Activated naive CD8-positive, alpha-beta T cell (primary cell): ENCODE data around the gene FGF1.
"Not testable (repeated sequence)": the region's sequence is repeated elsewhere in the genome, so short reads cannot be mapped to it uniquely, and the experiment has no call there.

Experiments
- H3K27ac Mint-ChIP-seq: one replicate; pipeline ENCODE4 v1.8.0; 2021; ENCODE audit warnings: mixed read lengths
- H3K27me3 Mint-ChIP-seq: one replicate; pipeline ENCODE4 v1.8.0; 2021; ENCODE audit warnings: mixed read lengths
- H3K36me3 Mint-ChIP-seq: one replicate; pipeline ENCODE4 v1.8.0; 2021; ENCODE audit warnings: mixed read lengths
- H3K4me1 Mint-ChIP-seq: one replicate; pipeline ENCODE4 v1.8.0; 2021; ENCODE audit warnings: low read depth, mixed read lengths
- H3K4me3 Mint-ChIP-seq: one replicate; pipeline ENCODE4 v1.8.0; 2021; ENCODE audit warnings: mild to moderate bottlenecking, mixed read lengths
- H3K9me3 Mint-ChIP-seq: one replicate; pipeline ENCODE4 v1.8.0; 2021; ENCODE audit warnings: low read depth, mixed read lengths

Gene FGF1

DNA sequence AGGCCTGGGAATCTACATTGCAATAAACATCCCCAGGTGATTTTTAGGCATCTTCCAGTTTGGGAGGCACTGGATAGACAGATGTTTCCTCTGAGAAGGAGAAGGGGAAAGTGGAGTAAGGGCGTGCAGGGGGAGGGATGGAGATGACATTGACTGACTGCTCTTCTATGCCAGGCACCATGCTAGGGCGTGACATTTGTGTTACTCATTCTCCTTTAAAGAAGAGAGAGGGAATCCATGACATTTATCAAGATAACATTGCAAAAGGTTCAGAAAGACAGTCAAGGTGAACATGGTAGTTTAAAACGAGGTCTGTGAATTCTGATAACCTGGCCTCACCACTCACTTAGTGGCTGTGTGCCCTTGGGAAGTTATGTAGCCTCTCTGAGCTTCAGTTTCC, 35.8 kb downstream of the FGF1 start:
- no peaks in the 10 kb centered on the region for H3K4me1 Mint-ChIP-seq
- H3K4me3 Mint-ChIP-seq: no peak overlapping the region
- H3K27ac Mint-ChIP-seq: no peak overlapping the region
- H3K36me3 Mint-ChIP-seq: no peaks in the 10 kb centered on the region
- no peaks in the 10 kb centered on the region for H3K9me3 Mint-ChIP-seq
- H3K27me3 Mint-ChIP-seq: peaks cover 4% of the 10 kb centered on the region

DNA sequence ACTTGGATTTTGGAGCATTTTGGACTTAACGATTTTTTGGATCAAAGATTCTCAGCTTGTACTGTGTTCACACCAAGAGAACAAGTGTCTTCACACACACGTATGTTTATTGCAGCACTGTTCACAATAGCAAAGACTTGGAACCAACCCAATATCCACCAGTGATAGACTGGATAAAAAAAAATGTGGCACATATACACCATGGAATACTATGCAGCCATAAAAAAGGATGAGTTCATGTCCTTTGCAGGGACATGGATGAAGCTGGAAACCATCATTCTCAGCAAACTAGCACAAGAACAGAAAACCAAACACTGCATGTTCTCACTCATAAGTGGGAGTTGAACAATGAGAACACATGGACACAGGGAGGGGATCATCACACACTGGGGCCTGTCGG, 37.8 kb downstream of the FGF1 start:
- H3K4me3 Mint-ChIP-seq, H3K4me1 Mint-ChIP-seq, H3K36me3 Mint-ChIP-seq, H3K27ac Mint-ChIP-seq, H3K9me3 Mint-ChIP-seq, H3K27me3 Mint-ChIP-seq: not testable (repeated sequence)

DNA sequence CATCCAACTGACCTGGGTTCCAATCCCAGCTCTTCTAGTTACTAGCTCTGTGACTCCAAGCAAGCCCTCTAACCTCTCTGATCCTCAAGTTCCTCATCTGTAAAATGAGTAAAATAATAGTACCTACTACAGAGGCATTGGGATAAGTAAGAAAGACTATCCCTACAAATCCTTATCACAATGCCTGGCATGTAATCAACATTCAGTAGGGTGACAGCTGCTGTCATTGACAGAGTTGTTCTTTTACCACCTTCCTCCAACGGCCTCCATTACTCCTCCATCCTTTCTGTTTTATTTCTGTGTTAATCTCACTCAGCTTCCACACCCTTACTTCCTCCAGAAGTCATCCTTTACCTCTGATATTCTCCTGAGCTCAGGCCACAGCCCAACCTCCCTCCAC, 40.4 kb downstream of the FGF1 start:
- no peak overlapping the region for H3K4me3 Mint-ChIP-seq
- H3K4me1 Mint-ChIP-seq: no peaks in the 10 kb centered on the region
- no peaks in the 10 kb centered on the region for H3K36me3 Mint-ChIP-seq

DNA sequence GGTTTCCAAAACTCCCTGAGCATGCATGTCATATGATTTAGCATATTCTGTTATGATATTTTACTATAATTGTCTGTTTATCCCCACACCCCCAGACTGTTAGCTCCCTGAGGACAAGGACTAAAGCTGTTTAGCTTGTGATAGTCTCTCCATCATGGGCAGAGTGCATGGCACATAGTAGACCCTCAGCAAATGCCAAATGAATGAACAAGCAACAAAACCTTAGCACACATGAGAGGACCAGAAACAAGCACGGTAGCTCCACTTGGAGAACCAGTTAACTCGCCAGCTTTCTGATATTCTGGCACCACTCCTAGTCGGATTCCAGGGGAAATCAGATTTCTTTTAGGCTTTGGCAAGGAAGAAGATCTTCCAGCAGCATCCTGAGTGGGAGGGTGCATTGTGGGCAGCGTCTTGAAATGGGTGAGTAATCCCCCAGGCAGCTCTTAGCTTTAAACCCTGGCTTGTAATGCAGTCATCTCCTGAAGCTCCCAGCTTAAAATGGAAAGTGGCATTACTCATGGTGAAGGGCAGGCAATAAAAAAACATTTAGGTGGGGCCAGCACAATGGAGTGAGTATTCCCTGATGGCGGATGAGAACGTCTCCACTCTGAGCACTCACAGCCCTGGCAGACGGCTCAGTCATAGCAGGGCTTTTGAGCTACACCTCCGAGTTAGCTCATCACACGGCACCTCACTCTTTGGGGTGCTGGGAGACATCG, 41.1 kb downstream of the FGF1 start:
- Mint-ChIP-seq H3K4me1 (no peaks in the 10 kb centered on the region), H3K4me3 (no peak overlapping the region), H3K27ac (no peak overlapping the region), H3K9me3 (no peaks in the 10 kb centered on the region), H3K27me3 (peaks cover 5% of the 10 kb centered on the region), H3K36me3 (no peaks in the 10 kb centered on the region)

More for the DNA sequence above, 40.4 kb downstream of the FGF1 start:
- Mint-ChIP-seq H3K27ac (no peak overlapping the region), H3K9me3 (no peaks in the 10 kb centered on the region), H3K27me3 (peaks cover 5% of the 10 kb centered on the region)

DNA sequence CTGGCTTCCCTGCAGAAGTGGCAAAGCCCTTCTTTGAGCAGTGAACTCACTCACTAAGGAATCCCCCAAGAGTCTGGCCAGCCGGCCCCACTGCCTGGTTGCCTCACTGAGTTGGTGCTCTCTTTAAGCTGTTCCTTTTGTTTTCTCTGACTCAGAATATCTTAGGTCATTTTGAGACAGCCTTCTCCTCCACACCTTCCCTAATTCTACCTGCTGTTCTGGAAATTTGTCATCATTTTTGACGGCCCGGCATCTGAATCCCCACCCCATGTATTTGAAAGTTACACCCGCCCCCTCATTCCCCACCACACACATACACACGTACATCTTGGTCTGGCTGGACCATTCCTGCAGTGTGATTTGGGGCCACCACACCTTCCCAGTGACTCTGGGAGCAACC, 41.8 kb downstream of the FGF1 start:
- H3K9me3 Mint-ChIP-seq: no peaks in the 10 kb centered on the region
- no peaks in the 10 kb centered on the region for H3K4me1 Mint-ChIP-seq
- no peak overlapping the region for H3K4me3 Mint-ChIP-seq
- no peak overlapping the region for H3K27ac Mint-ChIP-seq
- no peaks in the 10 kb centered on the region for H3K36me3 Mint-ChIP-seq
- H3K27me3 Mint-ChIP-seq: peaks cover 5% of the 10 kb centered on the region

DNA sequence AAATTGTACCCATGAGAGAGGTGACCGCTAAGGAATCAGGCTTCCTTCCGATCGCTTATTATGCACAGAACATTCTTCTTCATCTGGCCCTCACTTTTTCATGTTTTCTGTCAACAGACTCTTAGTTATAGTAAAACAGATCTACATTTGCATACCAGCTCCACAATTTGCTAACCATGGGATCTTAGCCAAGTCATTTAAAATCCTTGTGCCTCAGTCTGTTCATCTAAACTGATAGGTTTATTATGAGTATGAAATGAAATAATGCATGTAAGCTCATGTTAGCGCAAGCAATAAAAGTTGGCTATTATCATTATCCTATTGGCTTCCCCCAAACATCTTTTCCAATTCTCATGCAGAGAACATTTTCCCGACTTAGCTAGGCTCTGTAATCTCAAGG, 42.3 kb downstream of the FGF1 start:
- Mint-ChIP-seq H3K27me3 (peaks cover 5% of the 10 kb centered on the region), H3K27ac (no peak overlapping the region), H3K9me3 (no peaks in the 10 kb centered on the region), H3K36me3 (no peaks in the 10 kb centered on the region), H3K4me3 (no peak overlapping the region), H3K4me1 (no peaks in the 10 kb centered on the region)

DNA sequence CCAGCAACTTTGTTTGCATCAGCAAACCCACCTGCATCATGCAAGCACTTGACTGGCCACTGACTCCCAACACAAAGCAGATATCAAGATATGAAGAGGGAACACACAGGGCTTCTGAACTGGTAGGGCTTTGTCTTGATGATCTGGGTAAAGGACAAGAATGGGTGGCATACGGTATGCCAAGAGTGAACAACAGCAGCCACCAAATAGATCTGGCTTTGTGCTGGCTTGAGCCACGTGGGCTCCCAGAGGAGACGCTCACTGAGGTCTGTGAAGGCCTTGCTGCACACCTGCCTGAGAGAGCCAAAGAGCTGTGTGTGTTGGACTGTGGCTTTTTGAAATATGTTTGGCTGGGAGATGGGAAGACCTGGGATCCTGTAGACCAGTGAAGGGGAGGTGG, 43.5 kb downstream of the FGF1 start:
- Mint-ChIP-seq H3K9me3 (no peaks in the 10 kb centered on the region), H3K27me3 (peaks cover 5% of the 10 kb centered on the region), H3K36me3 (no peaks in the 10 kb centered on the region), H3K27ac (no peak overlapping the region), H3K4me3 (no peak overlapping the region), H3K4me1 (no peaks in the 10 kb centered on the region)

DNA sequence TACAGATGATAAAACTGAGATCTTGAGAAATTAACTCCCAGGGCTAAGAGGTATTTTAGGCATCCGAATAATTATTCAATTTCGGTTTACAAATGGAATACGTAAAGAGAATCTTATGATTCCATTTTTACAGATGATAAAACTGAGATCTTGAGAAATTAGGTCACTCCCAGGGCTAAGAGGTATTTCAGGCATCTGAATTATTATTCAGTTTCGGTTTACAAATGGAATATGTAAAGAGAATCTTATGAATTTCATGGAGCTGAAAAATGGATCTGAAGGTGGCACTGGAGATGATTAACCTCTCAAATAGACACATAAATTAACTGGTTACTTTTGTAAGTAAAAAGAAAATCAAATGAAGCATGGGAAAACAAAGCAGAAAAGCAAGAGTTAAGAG, 44.2 kb downstream of the FGF1 start:
- no peaks in the 10 kb centered on the region for H3K9me3 Mint-ChIP-seq
- peaks cover 6% of the 10 kb centered on the region for H3K27me3 Mint-ChIP-seq
- no peak overlapping the region for H3K27ac Mint-ChIP-seq
- H3K36me3 Mint-ChIP-seq: no peaks in the 10 kb centered on the region
- H3K4me3 Mint-ChIP-seq: no peak overlapping the region
- H3K4me1 Mint-ChIP-seq: no peaks in the 10 kb centered on the region

DNA sequence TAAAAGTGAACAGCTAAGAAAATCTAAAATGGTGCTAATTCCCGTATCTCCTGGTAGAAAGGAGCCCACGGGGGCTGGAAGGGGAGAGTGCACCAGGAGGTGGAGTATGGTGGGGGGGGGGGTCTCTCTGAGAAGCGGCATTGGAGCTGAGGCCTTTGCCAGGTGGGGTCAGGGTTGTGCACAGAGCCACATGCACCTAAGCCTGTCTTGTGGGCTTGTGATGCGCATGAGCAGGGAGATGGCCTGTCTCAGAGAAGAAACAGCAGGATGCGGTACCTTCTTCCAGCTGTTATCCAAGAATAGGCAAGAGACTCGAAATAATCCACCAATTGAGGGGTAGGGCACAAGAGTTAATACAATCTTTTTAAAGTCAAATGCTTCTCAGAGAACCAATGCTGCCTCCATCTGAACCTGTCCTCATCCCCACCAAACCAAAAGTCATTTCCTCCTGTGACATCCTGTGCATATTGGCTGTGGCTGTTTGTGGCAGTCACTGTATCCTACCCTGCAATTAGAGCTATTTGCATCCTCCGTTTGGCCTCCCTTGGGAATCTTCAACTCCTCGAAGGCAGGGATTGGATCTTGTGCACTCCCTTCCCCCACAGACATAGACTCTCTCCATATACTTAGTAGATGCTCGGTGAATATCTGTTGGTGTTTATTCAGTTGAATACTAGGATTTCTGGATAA, 45.4 kb downstream of the FGF1 start:
- H3K4me1 Mint-ChIP-seq: no peaks in the 10 kb centered on the region
- H3K9me3 Mint-ChIP-seq: no peaks in the 10 kb centered on the region
- no peaks in the 10 kb centered on the region for H3K36me3 Mint-ChIP-seq
- H3K27ac Mint-ChIP-seq: no peak overlapping the region
- no peak overlapping the region for H3K4me3 Mint-ChIP-seq
- peaks cover 6% of the 10 kb centered on the region for H3K27me3 Mint-ChIP-seq

DNA sequence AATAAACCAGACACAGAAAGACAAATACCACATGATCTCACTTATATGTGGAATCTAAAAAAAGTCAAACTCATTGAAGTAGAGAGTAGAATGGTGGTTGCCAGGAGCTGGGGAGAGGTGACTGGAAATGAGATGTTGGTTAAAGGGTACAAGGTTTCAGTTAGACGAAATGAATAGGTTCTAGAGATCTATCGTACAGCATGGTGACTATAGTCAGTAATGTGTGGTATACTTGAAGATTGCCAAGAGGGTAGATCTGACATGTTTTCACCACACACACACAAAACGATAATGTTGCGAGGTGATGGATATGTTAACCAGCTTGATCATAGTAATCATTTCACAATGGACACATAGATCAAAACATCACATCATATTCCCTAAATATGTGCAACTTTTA, 46.4 kb downstream of the FGF1 start:
- H3K4me3 Mint-ChIP-seq: no peak overlapping the region
- no peak overlapping the region for H3K27ac Mint-ChIP-seq
- H3K9me3 Mint-ChIP-seq: no peaks in the 10 kb centered on the region
- H3K4me1 Mint-ChIP-seq: no peaks in the 10 kb centered on the region
- H3K36me3 Mint-ChIP-seq: no peaks in the 10 kb centered on the region
- H3K27me3 Mint-ChIP-seq: peaks cover 4% of the 10 kb centered on the region

DNA sequence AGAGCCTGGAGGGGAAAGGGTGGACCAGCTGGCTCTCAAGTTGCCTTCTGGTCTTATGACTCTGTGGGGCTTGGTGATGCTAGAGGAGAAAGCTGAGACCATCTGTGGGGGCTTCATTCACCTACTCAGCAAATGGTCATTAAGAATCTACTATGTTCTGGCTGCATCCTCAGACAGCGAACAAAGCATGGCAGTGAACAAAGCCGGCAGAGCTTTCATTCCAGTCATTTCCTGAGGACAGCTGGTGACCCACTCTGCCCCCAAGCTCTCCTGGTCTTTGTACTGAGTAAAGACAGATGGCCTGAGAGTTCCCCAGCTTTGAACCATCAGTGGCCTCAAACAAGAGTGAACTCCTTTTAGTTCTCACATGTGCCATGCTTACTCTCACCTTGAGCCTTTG, 48.0 kb downstream of the FGF1 start:
- Mint-ChIP-seq H3K27ac (no peak overlapping the region), H3K4me3 (no peak overlapping the region), H3K27me3 (peaks cover 5% of the 10 kb centered on the region)

DNA sequence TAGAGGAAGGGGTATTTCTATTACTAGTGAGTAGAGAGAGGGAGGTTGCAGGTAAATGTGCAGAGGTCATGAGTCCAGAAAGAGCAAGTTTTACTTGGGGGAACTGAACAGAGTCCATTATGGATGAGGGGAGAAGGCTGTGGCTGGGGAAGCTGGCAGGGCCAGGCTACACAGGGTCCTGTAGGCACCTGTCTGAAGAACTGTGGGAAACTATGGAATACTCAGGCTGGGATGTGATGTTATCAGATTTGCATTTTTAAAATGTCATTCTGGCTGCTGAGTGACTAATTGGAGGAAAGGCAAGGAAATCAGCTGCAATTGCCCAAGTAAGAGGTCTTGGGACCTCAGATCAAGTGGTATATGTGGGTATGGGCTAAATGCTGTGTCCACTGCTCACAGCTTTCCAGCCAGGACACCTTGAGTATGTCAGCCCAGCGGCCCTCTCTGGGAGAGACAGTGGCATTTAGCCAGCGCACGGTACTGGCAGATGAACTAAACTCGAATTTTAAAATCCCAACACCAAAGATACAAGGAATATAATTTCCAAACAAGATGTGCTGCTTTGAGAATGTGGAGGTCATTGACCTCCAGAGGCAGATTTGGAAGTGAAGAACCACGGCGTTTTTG, 49.1 kb downstream of the FGF1 start:
- H3K36me3 Mint-ChIP-seq: no peaks in the 10 kb centered on the region
- no peak overlapping the region for H3K4me3 Mint-ChIP-seq
- H3K27ac Mint-ChIP-seq: no peak overlapping the region
- H3K4me1 Mint-ChIP-seq: no peaks in the 10 kb centered on the region
- H3K9me3 Mint-ChIP-seq: no peaks in the 10 kb centered on the region
- peaks cover 5% of the 10 kb centered on the region for H3K27me3 Mint-ChIP-seq

More for the DNA sequence above, 48.0 kb downstream of the FGF1 start:
- no peaks in the 10 kb centered on the region for H3K4me1 Mint-ChIP-seq
- no peaks in the 10 kb centered on the region for H3K36me3 Mint-ChIP-seq
- no peaks in the 10 kb centered on the region for H3K9me3 Mint-ChIP-seq

DNA sequence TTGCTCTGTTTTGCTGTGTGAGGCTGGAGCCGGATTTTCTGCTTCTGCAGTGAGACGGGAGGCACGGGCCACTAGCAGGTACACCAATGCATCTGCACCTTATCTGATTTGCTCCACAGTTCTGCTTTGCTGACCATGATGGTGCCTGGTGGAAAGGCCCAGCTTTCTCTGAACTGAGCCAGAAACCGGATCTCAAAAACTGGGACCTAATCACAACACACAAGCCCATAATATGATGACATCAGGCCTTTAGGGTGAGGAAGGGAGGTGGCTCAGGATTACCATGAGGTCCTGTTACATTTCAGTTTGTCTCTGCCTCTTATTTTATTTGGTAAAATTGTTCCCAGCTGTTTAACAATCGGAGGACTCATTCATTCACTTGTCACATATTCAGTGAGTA, 49.8 kb downstream of the FGF1 start:
- Mint-ChIP-seq H3K9me3 (no peaks in the 10 kb centered on the region), H3K4me3 (no peak overlapping the region), H3K27ac (no peak overlapping the region), H3K36me3 (no peaks in the 10 kb centered on the region), H3K27me3 (peaks cover 5% of the 10 kb centered on the region), H3K4me1 (no peaks in the 10 kb centered on the region)

DNA sequence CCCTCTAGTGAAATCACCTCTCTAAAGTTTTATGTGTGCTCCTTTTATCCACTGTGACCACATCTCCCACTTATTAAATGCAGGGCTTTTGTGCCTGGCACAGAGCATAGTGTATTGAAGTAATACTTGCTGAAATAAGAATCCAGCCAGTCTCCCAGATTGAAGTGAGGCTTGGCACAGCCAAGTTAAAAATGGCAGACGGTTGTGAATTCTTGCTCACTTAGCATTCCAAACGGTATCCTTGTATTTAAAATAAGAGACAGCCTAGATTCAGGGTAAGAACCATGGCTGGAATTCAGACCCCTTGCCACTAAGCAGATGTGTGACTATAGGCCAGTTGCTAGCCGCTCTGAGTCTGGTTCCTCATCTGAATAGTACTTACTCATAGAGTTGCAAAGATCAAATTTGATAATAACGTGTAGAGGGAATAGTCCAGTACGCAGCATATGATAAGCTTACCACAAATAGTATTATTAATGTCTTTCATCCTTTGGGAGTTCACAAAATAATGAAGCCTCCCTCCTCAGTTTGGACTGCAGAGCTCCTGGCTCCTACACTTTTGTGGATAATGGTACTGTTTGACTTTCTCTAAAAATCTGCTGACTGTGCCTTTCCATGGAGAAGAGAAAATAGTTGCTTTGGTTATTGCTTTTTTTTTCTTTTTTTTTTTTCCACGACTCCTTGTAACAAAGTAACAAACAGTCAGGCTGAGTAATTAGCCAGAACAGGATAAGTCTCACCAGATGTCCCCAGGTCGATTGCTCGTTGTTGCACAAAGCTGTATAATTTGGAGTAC, 51.5 kb downstream of the FGF1 start:
- H3K9me3 Mint-ChIP-seq: no peaks in the 10 kb centered on the region
- no peak overlapping the region for H3K4me3 Mint-ChIP-seq
- H3K4me1 Mint-ChIP-seq: no peaks in the 10 kb centered on the region
- H3K27ac Mint-ChIP-seq: no peak overlapping the region
- H3K27me3 Mint-ChIP-seq: peaks cover 7% of the 10 kb centered on the region
- H3K36me3 Mint-ChIP-seq: no peaks in the 10 kb centered on the region

DNA sequence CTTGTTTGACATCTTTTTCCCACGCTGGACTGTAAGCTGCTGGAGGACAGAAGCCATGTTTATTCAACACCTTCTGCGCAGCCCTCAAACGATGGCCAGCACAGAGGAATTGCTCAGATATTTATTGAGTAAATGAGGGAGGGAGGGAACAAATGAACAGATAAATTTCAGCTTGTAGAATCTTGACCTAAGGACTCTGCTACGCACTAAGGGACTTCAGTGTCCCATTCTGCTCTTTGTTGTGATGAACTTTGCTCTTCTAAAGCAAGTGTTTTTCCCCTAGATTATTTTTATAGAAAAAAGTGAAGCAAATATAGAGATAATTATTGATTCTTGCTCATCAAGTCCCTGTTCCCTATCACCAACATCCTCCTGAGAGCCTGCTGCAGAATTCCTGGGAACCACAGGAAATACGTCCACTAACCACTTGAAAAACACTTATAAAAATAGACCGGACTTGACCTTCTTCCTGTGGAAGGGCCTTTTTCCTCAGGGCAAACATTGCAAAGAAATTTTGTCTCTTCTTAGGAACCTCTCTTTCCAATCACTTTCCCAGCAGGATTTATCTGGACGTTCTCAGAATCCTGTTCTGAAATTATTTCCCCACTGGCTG, 54.9 kb downstream of the FGF1 start:
- Mint-ChIP-seq H3K27ac (no peak overlapping the region), H3K4me1 (no peaks in the 10 kb centered on the region), H3K4me3 (no peak overlapping the region), H3K9me3 (no peaks in the 10 kb centered on the region), H3K27me3 (peaks cover 4% of the 10 kb centered on the region), H3K36me3 (no peaks in the 10 kb centered on the region)
